ENCODE results near the gene FBRSL1. TPM values are rescaled to one million over a fixed set of nuclear protein-coding genes. Genes with fewer than 3 reads are reported as not detected.

The FBRSL1 gene
- total and polyA plus RNA-seq, 10 donors: 14.3 to 161 (median 49.8) TPM

DNA sequence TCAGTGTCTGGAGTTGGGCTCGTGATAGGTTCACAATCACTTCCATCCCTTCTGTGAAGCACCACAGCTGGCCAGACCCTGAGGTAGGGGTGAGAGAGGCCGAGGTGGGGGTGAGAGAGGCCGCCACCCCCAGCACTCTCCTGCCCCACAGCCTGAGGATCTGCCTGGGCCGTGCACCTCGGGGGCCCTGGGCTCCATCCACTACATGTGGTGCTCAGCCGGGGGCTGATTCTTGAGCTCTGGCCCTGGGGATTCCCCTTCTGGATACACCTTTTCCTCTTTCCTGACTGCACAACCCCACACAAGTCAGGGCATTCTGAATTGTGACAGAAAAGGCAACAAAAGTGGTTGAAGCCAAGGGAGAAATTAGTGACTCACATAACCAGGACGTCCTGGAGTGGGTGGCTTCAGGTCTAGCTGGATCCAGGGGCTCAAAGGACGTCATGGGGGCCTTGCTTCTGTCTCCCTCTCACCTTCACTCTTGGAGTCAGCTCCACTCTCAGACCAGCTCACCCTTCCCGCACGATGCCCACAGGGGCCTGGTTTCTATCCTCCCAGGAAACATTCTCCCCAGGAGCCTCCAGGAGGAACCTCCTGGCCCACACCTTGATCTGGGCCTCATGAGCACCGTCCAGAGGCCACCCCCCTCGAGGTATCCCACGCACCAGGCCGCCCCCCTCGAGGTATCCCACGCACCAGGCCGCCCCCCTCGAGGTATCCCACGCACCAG, 12.1 kb upstream of the FBRSL1 start:
- WGBS, 5 donors: 70 to 81% (median 76%) methylated on average over 17 to 19 of the region's 19 CpGs
- H3K27ac ChIP-seq: no peak overlapping the region
- no peaks in the 10 kb centered on the region for H3K9me3 ChIP-seq
- H3K36me3 ChIP-seq: no peaks in the 10 kb centered on the region
- no peak for DNase-seq
- H3K4me3 ChIP-seq: no peak overlapping the region
- intact Hi-C loops (cut with DNase I; ENCODE audit: low total_unique reads): no loop called here
- peaks cover 0 to 68% (median 18%) of the 10 kb centered on the region in 6 donors for H3K4me1 ChIP-seq
- H3K27me3 ChIP-seq (replicated peaks in 1 of 7): peaks cover 0 to 23% (median 0%) of the 10 kb centered on the region in 7 donors
- TF ChIP-seq POLR2AphosphoS5 (IDR thresholded peaks at IDR 0.05) (no peak), POLR2A (IDR thresholded peaks at IDR 0.05) (no peak)
- TF ChIP-seq, protein P1, sequence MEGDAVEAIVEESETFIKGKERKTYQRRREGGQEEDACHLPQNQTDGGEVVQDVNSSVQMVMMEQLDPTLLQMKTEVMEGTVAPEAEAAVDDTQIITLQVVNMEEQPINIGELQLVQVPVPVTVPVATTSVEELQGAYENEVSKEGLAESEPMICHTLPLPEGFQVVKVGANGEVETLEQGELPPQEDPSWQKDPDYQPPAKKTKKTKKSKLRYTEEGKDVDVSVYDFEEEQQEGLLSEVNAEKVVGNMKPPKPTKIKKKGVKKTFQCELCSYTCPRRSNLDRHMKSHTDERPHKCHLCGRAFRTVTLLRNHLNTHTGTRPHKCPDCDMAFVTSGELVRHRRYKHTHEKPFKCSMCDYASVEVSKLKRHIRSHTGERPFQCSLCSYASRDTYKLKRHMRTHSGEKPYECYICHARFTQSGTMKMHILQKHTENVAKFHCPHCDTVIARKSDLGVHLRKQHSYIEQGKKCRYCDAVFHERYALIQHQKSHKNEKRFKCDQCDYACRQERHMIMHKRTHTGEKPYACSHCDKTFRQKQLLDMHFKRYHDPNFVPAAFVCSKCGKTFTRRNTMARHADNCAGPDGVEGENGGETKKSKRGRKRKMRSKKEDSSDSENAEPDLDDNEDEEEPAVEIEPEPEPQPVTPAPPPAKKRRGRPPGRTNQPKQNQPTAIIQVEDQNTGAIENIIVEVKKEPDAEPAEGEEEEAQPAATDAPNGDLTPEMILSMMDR (IDR thresholded peaks at IDR 0.05 in 8 of 11, conservative IDR thresholded peaks at IDR 0.05 in 3 of 11): no peak

DNA sequence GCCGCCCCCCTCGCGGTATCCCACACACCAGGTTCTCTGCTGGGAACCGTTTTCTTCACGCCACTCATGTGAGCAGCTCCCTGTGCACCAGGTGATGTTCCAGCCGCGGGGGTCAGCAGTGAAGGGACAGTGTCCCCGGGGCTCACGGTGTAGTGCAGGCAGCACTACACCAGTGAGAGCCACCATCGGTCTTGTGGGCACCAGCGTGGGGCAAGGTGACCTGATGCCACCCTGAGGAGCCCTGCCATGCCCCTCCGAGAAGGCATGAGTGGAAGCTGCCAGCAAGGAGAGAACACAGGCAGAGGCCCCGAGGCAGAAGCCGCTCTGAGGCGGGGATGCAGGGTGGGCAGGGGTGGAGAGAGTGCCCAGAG, 11.5 kb upstream of the FBRSL1 start:
- Histone ChIP-seq H3K4me3 (no peak overlapping the region), H3K27me3 (replicated peaks in 1 of 7) (peaks cover 0 to 23% (median 0%) of the 10 kb centered on the region in 7 donors), H3K4me1 (peaks cover 0 to 68% (median 18%) of the 10 kb centered on the region in 6 donors), H3K9me3 (no peaks in the 10 kb centered on the region), H3K36me3 (no peaks in the 10 kb centered on the region), H3K27ac (no peak overlapping the region)
- intact Hi-C loops (cut with DNase I; ENCODE audit: low total_unique reads): no loop called here
- TF ChIP-seq POLR2A (IDR thresholded peaks at IDR 0.05): no peak
- WGBS, 5 donors: 87 to 94% (median 91%) methylated on average over 12 to 15 of the region's 15 CpGs
- DNase-seq: no peak

DNA sequence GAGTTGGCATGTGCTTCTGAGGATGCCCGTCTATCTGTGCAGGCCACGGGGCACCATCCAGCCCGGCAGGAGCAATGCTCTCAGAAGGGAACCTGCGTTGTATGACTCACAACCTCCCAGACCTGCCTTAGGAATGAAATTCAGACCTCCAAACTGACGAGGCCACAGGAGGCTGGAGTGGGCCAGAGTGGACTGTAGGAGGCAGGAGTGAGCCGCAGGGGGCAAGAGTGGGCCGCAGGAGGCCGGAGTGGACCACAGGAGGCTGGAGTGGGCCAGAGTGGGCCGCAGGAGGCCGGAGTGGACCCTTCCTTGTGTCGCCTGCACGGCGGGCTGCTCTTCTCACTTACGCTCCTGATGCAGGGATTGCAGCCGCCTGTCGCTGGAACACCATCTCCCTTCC, 11.1 kb upstream of the FBRSL1 start:
- H3K27ac ChIP-seq: no peak overlapping the region
- peaks cover 0 to 23% (median 0%) of the 10 kb centered on the region in 7 donors for H3K27me3 ChIP-seq (replicated peaks in 1 of 7)
- 79 to 83% (median 80%) methylated on average over 16 of the region's 16 CpGs for WGBS, 5 donors
- H3K9me3 ChIP-seq: no peaks in the 10 kb centered on the region
- peaks cover 0 to 68% (median 18%) of the 10 kb centered on the region in 6 donors for H3K4me1 ChIP-seq
- intact Hi-C loops (cut with DNase I; ENCODE audit: low total_unique reads): no loop called here
- H3K4me3 ChIP-seq: no peak overlapping the region
- no peaks in the 10 kb centered on the region for H3K36me3 ChIP-seq
- no peak for TF ChIP-seq POLR2AphosphoS5 (IDR thresholded peaks at IDR 0.05)
- TF ChIP-seq, protein P1 (IDR thresholded peaks at IDR 0.05 in 8 of 11, conservative IDR thresholded peaks at IDR 0.05 in 3 of 11): no peak
- TF ChIP-seq POLR2A (IDR thresholded peaks at IDR 0.05): no peak
- no peak for DNase-seq

DNA sequence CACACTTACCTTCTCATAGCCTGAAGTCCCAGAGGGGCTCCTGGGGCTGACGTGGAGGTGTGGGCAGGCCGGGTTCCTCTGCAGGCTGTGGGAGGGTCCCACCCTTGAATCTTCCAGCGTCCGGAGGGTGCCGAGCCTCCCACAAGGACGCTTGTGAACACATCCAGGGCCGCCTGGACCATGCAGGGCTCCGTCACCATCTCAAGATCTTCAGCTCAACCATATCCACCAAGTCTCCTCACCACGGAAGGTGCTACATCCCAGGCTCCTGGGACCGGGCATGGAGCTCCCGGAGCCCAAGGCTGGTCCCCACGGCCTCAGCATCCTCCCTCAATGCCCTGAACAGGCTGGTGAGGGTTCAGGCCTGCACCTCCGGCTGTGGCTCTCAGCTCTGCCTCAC, 10.7 kb upstream of the FBRSL1 start:
- no peak overlapping the region for H3K4me3 ChIP-seq
- WGBS, 5 donors: 82 to 89% (median 84%) methylated on average over 8 to 13 of the region's 13 CpGs
- no peak for DNase-seq
- no peaks in the 10 kb centered on the region for H3K36me3 ChIP-seq
- no peaks in the 10 kb centered on the region for H3K9me3 ChIP-seq
- TF ChIP-seq POLR2A (IDR thresholded peaks at IDR 0.05) (no peak), POLR2AphosphoS5 (IDR thresholded peaks at IDR 0.05) (no peak)
- TF ChIP-seq, protein P1 (IDR thresholded peaks at IDR 0.05 in 8 of 11, conservative IDR thresholded peaks at IDR 0.05 in 3 of 11): no peak
- intact Hi-C loops (cut with DNase I; ENCODE audit: low total_unique reads): no loop called here
- peaks cover 0 to 23% (median 0%) of the 10 kb centered on the region in 7 donors for H3K27me3 ChIP-seq (replicated peaks in 1 of 7)
- H3K27ac ChIP-seq: no peak overlapping the region
- peaks cover 0 to 65% (median 18%) of the 10 kb centered on the region in 6 donors for H3K4me1 ChIP-seq
